ENCODE measurements around the gene NUBP2.

- TF ChIP-seq MYC (IDR thresholded peaks at IDR 0.05; ENCODE audit: insufficient read depth, insufficient read length, insufficient replicate concordance, low read length, severe bottlenecking) (no peak), POLR2A (IDR thresholded peaks at IDR 0.05; ENCODE audit: low read depth, low read length) (no peak), CTCF (IDR thresholded peaks at IDR 0.05 in 2 of 3, conservative IDR thresholded peaks at IDR 0.05 in 1 of 3; ENCODE audit: control insufficient read depth in 2 of 3, extremely low read depth in 1 of 3, insufficient read depth in 1 of 3, low read depth in 3 of 3, low read length in 3 of 3) (no peak), ZBTB33 (IDR thresholded peaks at IDR 0.05) (no peak), PBX3 (IDR thresholded peaks at IDR 0.05; ENCODE audit: insufficient replicate concordance, low read depth, low read length) (no peak), EP300 (IDR thresholded peaks at IDR 0.05; ENCODE audit: borderline replicate concordance in 1 of 2, control insufficient read depth in 1 of 2, low read depth in 2 of 2, low read length in 2 of 2) (no peak), KAT2A (conservative IDR thresholded peaks at IDR 0.05; ENCODE audit: control insufficient read depth, low read depth, low read length) (no peak), EZH2 (IDR thresholded peaks at IDR 0.05; ENCODE audit: borderline replicate concordance, control insufficient read depth, low read depth, low read length) (no peak), BCL3 (IDR thresholded peaks at IDR 0.05; ENCODE audit: borderline replicate concordance, insufficient read depth, low read depth, low read length, poor library complexity, severe bottlenecking) (no peak), SPI1 (IDR thresholded peaks at IDR 0.05; ENCODE audit: borderline replicate concordance, insufficient read depth, low read depth, low read length) (no peak)
Measured at GRCh38 chr16:1809281-1809801, 26.6 kb downstream of the NUBP2 start.
